HG03159 (cell line): ENCODE measurements around the gene KRT2.

Source experiments
- ATAC-seq: cut with Tn5 transposase; IDR thresholded peaks from one replicate; pipeline ENCODE4 v1.9.1; 2021; ENCODE audit warnings: mild to moderate bottlenecking, moderate library complexity; ENCODE audit not compliant: unreplicated experiment

KRT2 gene

DNA sequence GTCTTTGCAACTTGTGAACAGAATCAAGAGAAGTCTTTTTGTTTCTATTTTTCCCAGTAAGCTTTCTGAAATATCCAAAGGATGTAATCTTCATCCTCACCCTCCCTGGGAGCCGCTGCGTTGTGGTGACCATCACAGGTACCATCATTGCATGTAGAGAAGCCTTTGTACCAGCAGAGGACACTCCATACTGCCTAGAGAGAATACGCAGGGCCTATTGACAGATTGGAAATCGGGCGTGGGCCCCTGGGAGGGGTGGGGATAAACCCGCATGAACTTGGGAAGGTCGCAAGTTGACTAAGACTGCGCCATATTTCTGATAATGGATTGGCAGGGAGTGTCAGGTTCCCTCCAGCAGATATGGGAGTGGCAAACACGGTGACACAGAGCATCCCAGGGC lies 15.5 kb upstream of the KRT2 start:
- ATAC-seq = no peak

- no peak for ATAC-seq
Measured at GRCh38 chr12:52666471-52666870, 14.5 kb upstream of the KRT2 start.

DNA sequence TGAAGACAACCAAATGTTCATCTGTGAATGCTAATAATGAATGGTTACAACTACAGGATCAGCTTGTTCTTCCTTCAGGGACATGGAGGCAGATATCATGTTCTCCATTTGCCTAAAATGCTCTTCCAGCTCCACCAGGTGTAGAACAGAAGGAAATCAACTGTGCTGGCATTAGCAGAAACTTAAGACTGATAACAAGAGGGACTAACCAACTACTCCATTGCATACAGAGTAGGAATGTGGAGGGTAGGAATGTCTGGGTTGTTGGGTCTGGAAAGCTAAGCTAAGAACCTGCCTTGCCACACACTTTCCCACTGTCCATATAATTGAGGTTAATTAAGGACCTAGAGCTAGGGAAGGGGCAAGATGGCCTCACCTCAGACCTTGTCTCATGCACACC lies 11.4 kb upstream of the KRT2 start:
- no peak for ATAC-seq

DNA sequence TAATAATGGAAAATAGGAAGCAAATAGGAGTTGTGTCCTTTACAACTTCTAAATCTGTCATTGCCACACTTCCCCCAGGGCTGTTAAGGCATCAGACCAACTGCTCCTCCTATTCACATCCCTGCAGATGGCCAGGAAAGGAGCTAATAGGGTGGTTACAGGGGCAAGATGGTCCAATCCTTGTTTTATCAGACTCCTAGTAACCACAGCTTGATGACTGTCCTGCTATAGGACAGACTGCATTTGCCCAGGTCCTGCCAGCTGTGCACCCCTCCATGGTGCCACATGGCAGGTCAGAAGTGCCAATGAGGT lies 10.9 kb upstream of the KRT2 start:
- ATAC-seq = no peak

GRCh38 chr12:52662093-52662917 lies 10.3 kb upstream of the KRT2 start:
- no peak for ATAC-seq

GRCh38 chr12:52661668-52662067 lies 9.7 kb upstream of the KRT2 start:
- no peak for ATAC-seq

GRCh38 chr12:52660934-52661499 lies 9.0 kb upstream of the KRT2 start:
- ATAC-seq = no peak

DNA sequence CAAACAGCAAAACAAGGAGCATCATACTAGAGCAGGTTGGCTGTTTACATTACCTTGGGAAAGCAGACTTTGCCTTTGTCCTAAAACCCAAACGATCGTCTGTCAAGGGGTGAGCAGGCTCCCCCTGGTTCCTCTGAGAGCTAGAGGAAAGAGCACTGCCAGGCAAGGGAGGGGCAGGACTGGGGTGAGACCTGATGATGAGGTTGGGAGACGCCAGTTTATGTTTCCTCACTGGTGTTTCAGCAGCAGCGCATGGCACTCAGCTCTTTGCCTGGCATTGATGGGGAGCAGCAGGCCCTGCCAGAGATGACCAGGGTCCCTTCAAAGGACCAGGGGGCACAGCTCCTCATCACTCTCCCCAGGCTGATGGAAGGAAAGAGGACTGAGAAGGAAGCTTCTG lies 7.9 kb upstream of the KRT2 start:
- no peak for ATAC-seq

DNA sequence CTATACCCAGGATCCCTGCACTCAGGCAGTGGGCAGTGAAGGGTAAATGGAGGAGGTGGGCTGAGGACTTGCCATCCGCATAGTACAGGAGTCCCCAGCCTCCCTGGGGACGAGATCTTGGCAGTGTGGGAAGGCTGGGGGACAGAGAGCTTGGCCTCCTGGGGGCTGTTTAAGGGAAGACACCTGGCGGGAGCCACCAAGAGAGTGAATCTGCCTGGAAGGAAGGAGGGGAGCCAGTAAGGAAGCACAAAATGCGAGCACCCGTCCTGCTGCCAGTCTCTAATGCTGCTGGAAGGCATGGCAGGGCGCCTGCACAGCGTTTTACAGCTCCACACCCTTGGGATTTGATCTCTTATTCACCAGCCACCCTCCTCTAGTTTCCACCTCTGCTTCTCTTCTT lies 7.4 kb upstream of the KRT2 start:
- ATAC-seq = no peak

- ATAC-seq = no peak
Measured at GRCh38 chr12:52658196-52658595, 6.2 kb upstream of the KRT2 start.

DNA sequence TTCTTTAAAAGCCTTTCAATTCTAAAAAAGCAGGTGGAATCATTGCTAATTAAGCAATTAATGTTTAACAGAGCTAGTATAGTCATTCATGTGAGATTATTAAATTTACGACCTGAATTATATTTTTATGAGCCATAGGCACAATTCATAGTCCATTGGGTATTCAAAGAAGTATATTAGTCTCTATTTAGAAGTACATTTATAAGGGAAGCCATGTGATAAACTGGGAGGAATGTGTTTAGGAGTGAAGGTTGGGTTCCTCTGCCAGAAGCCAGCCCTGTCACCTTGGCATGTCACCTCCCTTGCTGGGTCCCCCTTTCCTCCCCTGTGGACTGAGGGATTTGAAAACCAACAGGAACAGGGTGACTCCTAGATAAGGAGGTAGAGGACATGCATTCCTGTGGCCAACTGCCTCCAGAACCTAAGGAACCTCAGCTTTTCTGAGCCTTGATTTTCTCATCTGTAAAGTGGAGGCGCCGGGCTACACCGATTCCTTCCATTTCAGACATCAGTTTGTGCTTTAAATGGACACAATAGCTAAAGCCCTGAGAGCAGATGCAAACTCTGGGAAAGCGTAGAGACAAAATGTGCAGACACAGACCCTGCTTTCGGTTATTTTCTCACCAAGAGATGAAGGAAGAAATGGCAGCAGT lies 5.4 kb upstream of the KRT2 start:
- no peak for ATAC-seq

- ATAC-seq = no peak
Measured at GRCh38 chr12:52656616-52657015, 4.6 kb upstream of the KRT2 start.

- ATAC-seq = no peak
Measured at GRCh38 chr12:52655720-52656124, 3.7 kb upstream of the KRT2 start.

DNA sequence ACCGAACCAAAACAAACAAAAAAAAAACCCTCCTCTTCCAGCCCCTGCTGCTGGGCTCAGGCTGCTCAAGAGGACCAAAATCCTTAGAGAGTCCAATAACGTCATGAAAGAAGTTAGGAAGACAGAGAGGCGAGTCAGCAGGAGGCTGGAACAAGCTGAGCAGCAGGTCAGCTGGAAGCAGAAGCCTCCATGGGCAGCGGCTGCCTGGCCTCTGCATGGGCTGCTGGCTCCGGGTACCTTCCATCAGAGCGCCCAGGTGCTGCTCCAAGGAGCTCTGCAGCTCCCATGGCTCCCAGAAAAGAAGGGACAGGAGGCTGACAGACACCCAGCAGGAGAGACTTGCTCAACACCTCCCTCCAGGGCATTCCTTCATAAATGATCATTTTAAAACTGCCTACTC lies 3.2 kb upstream of the KRT2 start:
- no peak for ATAC-seq

- ATAC-seq = no peak
Measured at GRCh38 chr12:52650520-52651081, 1.4 kb downstream of the KRT2 start.

DNA sequence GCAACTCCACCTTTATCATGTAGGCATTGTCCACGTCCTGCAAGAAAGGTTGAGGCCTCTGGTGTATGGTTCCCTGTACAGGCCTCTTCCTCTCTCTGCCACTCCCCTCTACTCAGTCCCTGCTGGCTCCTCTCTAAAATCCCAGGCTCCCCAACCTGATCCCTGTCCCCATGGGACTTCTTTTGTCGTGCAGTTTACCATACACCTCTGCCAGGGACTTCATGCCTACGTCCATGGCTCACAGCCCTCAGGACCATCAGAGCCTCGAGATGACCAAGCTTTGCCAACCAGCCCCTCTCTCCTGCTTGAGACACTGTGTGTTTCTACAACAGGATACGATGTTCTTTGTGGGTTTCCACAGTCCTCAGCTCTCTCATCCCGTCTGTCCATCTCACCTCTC lies 2.9 kb downstream of the KRT2 start:
- ATAC-seq = no peak

GRCh38 chr12:52648012-52648550 lies 3.9 kb downstream of the KRT2 start:
- no peak for ATAC-seq

DNA sequence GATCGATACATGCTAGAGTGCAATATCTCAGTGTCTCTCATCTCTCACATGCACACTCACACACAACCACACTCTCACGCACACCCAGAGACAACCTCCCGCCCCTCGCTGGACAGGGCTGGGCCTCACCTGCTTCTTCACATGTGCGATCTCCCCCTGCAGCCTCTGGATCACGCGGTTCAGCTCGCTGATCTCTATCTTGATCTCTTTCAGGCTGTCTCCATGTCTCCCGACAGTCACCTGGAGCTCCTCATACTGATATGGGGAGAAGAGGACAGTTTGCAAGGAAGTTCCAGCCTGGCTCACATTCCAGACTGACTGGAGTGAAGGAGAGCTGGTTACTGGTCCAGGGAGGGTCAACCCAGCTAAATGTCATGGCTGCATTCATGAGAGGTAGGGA lies 4.4 kb downstream of the KRT2 start:
- ATAC-seq = no peak

- ATAC-seq = no peak
Measured at GRCh38 chr12:52646613-52647012, 5.4 kb downstream of the KRT2 start.

DNA sequence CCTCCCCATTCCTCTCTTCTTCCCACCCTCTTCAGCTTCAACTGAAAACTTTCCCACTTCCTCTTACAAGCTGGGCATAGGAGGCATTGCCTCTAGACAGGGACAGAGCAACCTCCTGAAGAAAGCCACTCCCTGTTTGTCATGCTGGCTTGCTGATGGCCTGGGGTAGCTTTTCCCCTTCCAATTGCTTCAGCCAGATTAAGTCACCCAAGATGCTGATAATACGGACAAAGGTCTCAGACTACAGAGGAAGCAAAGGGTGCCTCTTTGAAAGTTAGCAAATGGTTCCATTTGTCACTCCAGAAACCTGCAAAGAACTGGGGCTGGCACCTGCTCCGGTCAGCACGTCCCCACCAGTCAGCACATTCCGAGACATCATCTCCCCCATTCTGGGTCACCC lies 6.0 kb downstream of the KRT2 start:
- ATAC-seq = no peak

- ATAC-seq = no peak
Measured at GRCh38 chr12:52645120-52645761, 6.8 kb downstream of the KRT2 start.

DNA sequence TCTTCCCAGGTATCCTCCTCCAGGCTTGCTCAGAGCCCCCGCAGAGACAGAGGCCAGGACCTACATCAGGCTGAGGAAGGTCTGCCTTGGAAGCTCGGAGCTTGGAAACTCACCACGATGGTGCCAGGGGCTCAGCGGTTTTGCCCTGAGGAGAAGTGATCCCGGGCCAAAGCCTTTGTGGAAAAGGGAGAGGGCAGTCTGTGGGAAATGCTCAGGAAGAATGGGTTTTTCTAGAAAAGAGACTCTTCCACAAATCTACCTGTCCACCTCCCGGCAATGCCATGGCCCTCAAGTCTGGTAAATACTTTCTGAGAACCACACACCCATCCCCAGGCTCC lies 8.0 kb downstream of the KRT2 start:
- no peak for ATAC-seq
